HT1080 (cell line): ENCODE data around the gene CYTH4. TPM values are rescaled to one million over a fixed set of nuclear protein-coding genes. Genes with fewer than 3 reads are reported as not detected.
A peak's percentile ranks its signal among the peaks of the same experiment; 100 is the strongest.

Source experiments
- DNase-seq: peaks from one replicate; pipeline ENCODE4 v3.0.0-alpha.2; 2015; ENCODE audit warnings: low read depth
- total RNA-seq: library from RNA; depleted of rRNA; stranded (reverse); fragments of >200 nt; shearing (Covaris generic); gene quantifications from 2 replicates; pipeline ENCODE4 v1.2.3, GENCODE V29; 2014

The CYTH4 gene
- total RNA-seq, 1 experiment from 2014 or later, result 2.6 TPM

- no peak for DNase-seq
Observed at GRCh38 chr22:37288521-37288920, 6.2 kb downstream of the CYTH4 start.

GRCh38 chr22:37289156-37289735 is 6.9 kb downstream of the CYTH4 start:
- no peak for DNase-seq

DNA sequence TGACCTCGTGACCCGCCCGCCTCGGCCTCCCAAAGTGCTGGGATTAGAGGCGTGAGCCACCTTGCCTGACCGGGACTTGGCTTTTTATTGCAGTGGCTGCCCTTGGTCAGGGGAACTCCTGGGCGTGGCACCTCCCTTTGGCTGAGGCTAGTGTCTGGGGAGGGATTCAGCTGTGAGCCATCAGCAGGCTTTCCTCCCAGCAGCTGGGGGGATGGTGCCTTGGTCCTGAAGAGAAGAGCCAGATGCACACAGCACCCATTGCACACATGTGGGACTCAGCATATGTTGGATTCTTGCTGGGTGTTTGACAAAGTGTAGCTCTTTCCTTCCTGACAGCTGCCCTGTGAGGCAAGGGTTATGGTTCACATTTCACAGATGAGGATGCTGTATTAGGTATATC is 8.4 kb downstream of the CYTH4 start:
- DNase-seq, result peak; percentile 17

- no peak for DNase-seq
Observed at GRCh38 chr22:37291559-37292298, 9.4 kb downstream of the CYTH4 start.

DNA sequence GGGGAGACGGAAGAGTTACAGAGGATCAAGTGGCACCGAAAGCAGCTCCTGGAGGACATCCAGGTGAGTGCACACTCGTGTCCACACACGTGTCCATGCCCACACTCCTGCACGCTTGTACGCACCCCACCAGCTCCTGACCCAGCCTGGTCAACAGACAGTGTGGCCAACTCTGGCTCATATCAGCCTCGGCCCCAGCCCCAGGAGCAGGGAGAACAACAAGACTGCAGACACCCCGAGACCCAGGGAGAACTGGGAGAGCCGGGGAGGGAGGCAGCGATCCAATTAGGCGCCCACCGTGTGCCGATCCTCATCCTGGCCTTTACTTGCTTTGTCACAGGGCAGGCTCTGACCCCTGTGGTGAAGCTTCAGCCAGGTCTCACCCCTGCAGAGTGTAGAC is 10.3 kb downstream of the CYTH4 start:
- DNase-seq, result no peak

DNA sequence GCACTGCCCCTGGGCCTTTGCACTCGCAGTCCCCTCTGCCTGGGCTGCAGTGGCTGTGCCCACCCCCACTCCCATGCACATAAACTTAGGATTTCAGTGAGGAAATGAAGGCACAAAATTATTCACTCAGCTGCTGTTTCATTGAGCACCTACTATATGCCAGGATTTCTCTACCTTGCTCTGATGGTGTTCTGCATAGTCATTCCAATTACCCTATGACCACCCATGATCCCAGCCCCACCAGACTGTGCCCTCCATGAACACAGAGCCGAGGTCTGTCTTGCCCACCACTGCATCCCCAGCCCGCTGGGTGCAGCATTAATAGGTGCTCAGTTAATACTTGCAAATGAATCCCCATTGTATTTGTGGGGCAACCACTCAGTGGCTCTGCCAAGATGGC is 10.9 kb downstream of the CYTH4 start:
- DNase-seq, result no peak

DNA sequence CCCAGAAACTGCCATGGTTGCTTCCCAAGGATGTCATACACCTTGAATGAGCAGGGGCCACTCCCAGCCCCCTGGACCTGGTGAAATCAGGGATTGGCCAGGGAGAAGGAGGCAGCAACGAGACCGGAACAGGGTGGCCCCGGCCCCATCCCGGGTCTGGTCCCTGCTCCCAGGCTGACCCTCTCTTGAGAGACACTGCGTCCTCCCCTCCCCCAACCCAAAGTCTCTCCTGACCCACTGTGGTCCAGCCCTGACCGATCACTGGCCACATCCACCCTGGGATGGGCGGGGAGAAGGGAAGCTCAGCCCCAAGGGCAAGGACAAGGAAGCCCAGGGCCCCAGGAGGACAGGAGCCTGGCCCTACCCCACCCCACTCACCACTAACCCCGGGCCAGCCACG is 12.4 kb downstream of the CYTH4 start:
- DNase-seq, result no peak

DNA sequence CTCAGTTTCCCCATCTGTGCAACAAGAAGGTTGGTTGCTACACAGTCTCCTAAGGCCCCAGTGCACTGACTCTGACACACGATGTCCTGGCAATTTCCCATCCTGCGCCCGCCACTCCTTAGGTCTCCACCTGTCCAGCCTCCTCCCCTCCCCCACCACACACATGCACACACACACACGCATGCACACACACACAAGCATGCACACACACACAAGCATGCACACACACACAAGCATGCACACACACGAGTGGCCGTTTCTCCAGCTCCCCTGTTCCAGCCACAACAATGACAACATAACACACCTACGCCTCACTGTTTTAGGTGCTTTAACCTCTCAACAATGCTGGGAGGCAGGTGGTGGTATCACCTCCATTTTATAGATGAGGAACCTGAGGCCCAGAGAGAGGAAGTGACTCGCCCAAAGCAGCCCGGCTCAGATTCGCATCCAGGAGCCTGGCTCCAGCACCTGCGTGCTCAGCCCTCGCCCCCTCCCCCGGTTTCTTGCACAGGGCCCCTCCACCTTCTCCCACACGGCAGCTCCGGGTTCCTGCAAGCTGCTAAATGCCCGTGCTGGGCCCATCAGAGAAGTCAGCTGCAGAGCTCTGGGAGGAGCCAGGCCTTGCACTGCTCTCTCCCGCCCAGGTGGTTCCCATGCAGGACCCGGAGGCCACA is 13.0 kb downstream of the CYTH4 start:
- no peak for DNase-seq

DNA sequence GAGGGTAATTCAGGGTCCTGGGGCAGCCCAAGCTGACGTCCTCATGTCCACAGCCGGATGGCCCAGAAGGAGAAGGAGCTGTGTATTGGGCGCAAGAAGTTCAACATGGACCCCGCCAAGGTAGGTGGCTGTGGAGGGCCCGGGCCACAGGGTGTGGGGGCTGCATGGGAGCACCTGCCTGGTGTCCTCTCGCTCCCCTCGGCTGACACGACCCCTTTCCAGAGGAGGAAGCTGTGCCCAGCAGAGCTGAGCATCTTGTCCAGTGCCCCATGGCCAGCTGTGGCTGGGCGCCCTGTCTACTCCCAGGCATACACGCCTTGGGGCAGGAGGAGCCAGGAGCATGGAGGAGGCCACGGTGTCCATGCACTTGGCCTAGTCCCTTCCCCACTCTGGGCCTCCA is 13.6 kb downstream of the CYTH4 start:
- no peak for DNase-seq

DNA sequence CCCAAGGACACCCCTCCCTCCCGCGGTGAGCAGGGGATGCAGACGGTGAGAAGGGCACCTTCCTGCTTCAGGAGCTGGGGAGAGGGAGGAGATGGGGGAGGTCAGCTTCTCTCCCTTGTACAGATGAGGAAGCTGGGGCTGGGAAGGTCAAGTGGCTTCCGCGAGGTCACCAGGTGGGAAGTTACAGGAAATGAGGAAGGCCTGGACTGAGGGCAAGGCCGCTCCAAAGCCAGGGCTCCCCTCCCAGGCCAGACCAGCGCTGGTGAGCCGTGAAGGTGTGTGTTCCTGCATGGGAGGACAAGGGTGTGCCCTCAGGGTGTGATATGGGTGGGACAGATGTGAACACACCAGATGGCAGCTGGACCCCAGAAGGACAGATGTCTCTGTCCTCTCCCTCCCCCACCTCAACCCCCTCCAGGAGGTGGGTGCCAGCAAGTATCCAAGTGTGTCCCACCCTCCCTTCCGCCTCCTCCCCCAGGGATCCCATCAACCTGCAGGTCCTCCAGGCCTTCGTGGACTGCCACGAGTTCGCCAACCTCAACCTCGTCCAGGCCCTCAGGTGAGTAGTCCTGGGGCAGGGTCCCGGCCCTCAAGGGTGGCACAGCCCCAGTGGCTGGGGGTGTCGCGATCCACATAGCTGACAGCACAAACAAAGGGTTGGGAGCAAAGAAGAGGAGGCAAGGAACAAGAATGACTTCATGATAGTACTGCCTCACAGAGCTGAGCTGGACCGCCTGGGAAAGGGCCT is 16.6 kb downstream of the CYTH4 start:
- DNase-seq, result no peak

GRCh38 chr22:37299969-37300509 is 17.7 kb downstream of the CYTH4 start:
- no peak for DNase-seq

DNA sequence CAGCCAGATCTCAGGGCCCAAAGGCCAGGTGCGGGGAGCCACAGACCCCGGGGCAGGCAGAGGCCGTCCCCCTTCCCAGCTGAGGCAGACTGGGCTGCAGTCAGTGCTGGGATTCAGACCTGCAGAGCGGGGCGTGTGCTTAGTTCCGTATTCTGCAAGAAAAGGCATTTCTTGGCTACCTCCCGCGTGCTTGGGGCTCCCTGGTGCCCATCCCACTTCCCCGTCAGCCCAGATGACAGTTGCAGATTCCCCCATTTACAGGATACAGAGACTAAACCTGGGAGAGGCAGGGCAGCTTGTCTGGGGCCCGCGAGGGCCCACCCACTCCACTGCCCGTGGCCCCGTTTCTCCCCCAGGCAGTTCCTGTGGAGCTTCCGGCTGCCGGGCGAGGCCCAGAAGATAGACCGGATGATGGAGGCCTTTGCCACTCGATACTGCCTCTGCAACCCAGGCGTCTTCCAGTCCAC is 18.3 kb downstream of the CYTH4 start:
- no peak for DNase-seq

DNA sequence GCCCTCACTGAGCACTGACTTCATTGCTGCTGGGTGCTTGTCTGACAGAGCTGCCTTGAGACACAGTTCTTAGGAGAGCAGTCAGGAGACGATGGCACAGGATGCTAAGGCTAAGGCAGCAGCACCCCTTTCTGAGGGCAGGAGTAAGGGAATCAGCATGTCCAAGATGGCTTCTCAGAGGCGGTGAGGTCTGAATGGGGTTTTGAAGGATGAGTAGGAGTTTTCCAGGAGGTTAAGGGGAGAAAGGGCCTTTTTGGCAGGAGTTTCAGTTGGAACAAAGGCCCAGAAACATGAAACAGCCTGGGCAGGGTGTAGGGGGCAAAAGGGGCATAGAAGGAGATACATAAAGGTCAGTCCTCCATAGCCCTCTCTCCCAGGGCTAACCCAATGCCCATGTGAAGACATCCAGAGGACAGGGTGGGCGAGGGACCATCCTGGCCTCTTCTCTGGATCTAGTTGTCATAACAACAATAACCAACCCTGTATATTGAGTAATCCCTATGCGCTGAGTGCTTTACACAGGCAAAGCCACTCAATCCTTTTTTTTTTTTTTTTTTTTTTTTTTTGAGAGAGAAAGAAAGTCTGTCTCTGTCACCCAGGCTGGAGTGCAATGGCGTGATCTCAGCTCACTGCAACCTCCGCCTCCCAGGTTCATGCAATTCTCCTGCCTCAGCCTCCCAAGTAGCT is 19.0 kb downstream of the CYTH4 start:
- no peak for DNase-seq

GRCh38 chr22:37302674-37303555 is 20.6 kb downstream of the CYTH4 start:
- DNase-seq, result no peak

- peak; percentile 96 for DNase-seq
Observed at GRCh38 chr22:37303821-37304274, 21.5 kb downstream of the CYTH4 start.

GRCh38 chr22:37304595-37305343 is 22.5 kb downstream of the CYTH4 start:
- DNase-seq, result peak; percentile 68

DNA sequence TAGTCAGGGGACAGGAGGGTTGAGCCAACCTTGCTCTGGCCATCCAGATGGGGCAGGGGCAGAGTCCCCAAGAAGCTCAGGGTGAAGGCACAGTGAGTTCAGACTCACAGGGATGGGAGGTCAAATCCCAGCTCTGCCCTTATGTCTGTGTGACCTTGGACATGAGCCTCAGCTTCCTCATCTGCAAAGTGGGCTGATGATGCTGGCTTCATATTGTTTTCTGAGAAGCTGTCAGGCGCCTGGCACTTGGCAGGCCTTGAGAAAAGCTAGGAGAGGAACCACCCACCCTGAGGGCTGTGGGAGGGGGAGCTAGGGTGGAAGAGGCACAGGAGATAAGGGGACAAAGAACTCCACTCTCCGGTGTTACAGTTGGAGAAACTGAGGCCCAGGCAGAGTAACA is 23.6 kb downstream of the CYTH4 start:
- no peak for DNase-seq

DNA sequence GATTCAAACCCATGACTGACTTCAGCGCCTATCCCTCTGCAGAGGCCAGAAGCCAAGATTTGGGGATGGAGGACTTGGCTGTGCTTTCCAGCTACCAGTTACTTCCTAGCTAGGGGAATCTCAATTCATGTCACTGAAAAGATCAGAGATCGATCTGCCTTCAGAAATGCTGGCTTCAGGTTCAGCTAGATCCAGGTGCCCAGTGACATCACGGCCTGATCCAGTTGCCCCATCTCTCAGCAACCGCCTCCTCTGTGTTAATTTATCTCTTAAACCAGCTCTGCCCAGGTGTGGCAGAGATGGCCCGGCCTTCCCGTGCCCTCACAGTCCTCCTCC is 24.2 kb downstream of the CYTH4 start:
- DNase-seq, result no peak
